GM19023 (cell line): ENCODE results near the gene MPPED2.

Source experiments
- ATAC-seq: cut with Tn5 transposase; IDR thresholded peaks from one replicate; pipeline ENCODE4 v1.9.1; 2021; ENCODE audit warnings: mild to moderate bottlenecking, moderate library complexity; ENCODE audit not compliant: unreplicated experiment

The MPPED2 gene

DNA sequence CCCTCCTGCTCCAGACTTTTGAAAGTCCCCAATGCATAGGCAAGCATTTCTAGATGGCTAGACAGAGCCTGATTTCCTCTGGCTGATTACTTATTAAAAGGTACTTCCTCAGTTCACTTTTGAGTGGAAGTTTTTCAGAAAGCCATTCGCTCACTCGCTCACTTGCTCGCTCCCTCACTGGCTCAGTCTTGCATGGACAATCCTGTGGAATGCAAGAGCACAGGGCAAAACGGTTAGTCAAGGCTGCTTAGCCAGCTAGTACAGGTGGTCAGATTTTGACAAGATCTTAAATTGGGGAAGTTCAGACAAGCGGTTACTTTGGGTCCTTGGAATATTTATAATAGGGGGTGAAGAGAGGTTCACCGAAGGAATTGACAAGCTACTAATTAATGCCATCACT, 162.3 kb downstream of the MPPED2 start:
- no peak for ATAC-seq

DNA sequence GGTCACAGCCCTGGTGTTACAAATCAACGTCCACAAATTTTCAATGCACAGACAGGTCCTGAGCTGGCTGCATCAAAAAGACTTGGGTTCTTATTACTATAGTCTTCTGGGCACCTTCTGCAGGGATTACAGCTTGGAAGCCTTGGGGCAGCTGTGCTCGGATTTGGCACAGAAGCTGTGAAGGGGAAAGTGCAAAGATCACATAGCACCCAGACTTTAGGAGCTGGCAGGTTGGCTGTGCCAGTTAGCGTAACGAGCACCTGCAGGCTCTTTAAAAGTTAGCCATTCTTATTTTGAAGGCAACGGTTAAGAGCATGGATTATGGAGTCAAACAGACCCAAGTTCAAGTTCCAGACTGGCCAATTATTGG, 162.9 kb downstream of the MPPED2 start:
- no peak for ATAC-seq

DNA sequence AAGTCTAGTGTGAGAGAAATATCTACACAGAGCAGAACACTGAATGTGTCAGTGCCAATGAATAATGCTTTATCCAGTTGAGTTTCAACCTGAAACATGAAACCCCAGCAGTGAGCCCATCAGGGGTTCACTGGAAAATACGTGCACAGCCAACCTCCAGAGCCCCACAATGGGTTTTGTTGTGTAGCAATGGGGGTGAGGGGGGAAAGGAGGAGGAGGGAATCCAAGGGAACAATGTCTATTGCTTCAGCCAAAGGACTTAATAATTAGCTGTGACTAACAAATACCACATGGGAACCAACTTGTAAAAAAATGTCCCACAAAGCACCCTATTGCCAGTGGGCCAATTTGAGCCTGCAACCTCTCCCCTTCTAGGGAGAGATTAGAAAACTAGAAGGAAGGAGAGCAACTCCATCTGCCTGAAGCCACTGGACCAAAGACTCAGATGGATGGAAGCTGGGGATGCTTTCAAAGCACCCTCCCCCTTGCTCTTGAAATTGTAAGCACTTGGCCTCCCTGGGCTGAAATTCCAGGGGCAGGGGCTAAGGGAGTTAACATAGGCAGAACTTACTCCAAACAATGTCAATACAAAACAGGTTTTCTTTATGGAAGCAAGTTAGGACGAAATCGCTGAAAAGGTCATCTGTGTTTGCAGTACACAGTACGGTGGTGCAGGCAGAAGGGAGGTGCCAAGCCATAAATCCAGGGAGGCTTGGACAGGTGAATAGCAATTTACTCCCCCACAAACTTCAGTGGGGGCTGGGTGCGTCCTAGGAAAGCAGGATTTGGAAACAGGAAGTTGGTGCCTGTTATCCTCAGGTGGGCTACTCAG, 163.5 kb downstream of the MPPED2 start:
- ATAC-seq, result no peak

DNA sequence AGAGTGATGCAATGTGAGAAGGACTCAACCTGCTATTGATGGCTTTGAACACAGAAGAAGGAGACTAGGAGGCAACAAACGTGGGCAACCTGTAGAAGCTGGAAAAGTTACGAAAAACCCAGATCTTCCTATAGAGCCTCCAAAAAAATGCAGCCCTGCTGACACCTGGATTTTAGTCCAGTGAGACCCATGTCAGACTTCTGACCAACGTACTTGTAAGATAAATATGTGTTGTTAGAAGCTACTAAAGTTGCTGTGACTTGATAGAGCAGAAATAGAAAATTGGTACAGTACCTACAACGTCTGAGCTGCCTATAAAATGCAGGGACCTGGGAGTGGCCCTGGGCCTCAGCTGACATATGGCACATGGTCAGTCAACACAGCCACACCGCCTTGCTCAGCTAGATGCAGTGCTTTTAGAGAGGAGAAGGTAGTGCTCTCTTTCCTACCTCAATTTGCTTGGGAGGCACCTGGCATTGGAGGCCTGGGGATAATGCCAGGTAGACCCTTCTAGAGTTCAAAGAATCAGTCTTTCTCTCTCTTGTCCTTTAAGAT, 165.8 kb downstream of the MPPED2 start:
- ATAC-seq, result no peak

DNA sequence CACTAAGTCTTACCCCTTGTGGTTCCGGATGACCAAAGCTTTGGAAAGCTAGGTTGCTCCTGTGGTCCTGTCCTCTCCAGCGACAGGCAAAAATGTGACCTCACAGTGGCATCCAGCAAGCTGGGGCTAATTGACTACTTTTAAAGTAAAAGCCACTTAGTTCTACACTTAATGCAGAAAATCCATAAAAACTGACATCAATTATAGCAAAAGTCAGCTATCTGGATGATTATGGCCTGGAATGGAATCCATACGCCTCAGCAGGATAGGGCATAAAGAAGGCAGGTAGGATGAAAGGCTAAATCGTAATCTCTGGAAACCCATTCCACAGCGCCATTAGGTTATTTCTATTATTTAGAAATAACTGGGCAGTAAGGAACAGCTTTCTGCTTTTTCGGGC, 171.3 kb downstream of the MPPED2 start:
- no peak for ATAC-seq

DNA sequence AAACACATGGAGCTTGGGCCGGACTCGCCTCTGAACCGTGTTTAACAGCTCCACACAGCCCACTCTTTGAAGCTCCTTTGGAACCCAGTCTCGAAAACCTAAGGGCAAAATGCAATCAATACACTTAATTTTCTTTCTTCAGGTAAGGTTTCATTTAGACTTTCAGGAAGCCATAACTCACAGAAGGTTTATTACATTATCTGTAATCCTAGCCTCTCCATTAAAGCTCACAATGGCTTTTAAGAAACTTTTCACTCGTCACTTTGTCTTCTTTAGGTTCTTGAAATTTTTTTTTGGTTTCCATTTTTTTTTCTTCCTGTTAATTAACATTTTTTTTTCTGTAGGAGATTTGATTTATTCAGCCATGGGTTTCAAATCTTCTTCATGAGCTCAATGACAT, 171.9 kb downstream of the MPPED2 start:
- no peak for ATAC-seq

DNA sequence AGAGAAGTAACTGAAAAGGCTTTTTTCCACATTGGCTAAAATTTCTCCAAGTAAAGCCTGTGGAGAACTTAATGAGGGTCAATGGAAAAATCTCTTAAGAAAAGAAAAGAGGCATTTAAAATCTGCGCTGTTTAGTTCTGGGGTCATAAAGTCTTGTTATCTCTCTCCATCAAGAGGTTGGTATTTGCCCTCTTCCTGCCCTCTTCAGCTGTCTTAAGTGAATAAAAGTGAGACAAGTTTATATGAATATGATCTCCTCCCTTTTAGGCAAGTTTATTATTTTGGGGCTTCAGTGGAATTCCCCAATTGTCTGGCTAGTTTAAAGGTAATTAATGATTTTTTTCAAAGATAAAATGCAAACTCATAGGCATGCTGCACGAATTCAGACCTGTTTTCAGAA, 173.6 kb downstream of the MPPED2 start:
- ATAC-seq, result no peak

DNA sequence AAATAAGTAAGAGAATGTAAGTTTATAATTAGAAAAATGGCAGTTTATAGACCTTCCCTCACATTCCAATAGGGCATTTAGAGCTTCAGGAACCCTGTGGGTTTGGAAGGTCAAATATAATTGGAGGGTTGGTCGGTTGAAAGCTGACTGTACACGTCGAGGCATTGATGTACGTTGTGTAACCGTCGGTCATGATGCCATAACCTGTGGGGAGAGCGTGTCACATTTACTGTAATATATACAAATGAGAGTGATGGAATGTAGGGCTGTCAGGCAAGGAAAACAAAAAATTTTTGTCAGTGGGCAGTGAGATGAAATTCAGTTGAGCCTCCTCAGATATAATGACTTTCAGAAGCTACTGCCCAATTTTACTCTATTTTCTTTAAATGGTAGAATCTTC, 174.8 kb downstream of the MPPED2 start:
- no peak for ATAC-seq

DNA sequence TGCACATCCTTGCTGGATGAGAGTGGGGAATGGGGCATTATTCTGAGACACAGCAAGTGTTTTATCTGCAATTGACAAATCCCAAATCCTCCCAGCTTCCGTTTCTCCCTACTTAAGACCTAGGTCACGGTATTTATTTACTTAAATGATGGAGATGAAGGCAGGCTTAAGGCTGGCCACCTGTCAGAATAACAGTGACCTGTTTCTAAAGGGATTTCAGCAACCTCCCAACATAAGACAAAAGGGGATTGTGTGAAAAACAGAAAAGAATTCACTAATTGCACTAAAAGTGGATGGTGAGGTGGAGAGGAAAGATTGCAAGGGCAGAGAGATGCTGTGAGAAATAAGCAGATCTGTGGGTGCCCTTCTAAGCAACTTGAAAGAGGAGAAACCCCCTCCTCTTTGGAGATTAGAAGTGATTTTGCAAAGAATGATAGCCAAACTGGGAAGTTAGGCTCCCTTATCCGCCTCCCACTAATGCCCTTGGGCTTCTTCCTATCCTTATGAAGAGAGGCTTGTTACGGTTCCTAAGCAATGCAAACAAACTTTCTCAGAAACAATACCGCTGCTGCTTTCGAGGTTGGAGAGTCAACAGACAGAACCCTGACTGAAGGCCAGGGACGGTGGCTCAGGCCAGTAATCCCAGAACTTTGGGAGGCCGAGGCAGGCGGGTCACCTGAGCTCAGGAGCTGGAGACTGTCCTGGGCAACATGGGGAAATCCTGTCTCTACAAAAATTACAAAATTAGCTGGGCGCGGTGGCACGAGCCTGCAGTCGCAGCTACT, 179.0 kb downstream of the MPPED2 start:
- ATAC-seq, result no peak

DNA sequence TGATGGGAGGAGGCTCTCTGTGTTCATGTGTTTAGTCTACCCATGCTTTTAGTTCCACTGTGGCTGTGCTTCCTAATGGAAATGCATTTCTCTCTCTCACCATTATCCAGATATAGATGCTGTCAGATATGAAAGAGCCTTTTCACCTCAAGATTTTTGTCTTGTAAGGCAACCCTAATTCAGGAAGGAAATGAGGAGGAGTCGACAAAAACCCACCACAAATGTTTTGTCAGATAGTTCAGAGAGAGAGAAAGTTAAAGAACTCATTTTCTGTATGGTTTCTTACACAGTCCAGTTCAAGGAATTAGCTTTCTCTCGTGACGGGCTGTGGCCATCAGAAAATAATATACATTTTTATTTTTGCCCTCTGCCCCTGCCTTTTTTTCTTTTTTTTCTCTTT, 180.8 kb downstream of the MPPED2 start:
- ATAC-seq, result no peak

DNA sequence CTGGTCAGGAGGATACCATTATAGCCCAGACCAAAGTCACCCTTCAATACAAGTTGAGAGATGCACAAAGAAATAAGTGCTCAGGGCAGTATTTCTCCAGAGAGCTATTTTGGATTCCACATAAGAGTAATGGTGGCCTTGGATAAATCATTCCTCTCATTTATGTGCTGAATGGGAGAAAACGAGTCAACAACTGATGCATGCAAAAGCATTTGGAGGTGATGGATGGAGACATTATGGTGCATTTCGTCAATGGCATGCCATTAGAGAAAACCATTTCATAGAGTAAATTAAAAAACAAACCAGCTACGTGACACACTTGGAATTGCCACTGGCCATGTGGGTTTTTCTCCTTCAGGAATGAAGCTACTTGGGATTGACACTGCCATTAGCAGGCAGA, 182.0 kb downstream of the MPPED2 start:
- ATAC-seq, result no peak

DNA sequence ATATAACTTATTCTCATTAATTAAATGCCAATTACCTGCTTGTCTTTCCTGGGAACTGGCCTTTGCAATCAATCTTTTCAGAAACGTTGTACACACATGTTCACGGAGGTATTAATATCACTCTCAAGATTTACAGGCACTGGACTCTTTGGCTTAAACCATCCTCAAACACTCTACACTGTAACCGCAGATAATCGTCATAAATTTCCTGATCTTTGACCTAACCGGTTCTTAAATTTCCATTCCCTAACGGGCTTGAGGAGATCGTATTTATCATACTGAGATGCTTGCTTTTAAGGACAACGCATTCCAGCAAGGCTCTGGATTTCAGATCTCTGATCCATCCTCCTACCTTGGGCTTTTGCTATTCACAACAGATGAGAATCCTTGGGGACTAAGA, 190.4 kb downstream of the MPPED2 start:
- ATAC-seq, result no peak

DNA sequence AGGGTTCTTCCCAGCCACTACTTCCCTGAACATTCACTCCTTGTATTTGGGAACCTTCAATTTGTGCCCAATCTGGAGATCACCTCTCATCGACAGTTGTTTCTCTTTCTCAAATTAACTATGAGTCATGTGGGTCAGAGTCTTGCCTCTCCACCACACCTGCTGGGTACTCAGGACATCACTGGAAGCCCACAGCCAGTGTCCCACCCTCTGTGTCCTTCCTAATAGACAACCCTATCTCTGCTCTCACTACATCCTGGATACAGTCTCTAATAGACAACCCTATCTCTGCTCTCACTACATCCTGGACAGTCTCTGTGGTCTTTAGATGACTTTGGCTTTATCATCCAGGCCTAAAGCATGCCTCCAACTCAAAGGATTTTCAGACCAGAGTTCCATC, 193.1 kb downstream of the MPPED2 start:
- ATAC-seq, result no peak

DNA sequence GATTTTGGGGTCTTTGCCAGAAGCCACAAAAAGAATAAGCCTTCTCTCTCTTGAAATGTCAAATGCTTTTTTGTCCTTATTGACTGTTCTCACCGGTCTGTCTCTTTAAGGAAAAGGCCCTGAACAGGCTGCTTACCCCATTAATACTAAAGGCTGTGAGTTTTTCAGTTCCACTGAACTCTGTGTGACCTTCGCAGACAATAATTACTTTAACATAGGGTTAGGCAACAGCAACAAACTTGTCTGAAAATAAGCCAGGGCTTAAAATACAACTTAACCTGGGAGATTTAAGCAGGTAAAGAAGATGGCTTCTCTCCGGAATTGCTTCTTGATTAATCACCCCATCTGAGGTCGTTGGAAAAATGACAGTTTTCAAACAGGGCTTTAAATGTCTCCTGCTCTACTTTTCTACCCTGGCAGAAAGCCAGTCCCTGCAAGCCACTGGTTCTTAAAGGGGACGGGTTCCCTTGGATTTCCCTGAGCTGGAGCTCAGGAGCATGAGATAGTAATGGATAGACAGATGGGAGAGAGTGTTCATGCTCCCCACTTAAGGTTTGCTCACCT, 193.8 kb downstream of the MPPED2 start:
- no peak for ATAC-seq

DNA sequence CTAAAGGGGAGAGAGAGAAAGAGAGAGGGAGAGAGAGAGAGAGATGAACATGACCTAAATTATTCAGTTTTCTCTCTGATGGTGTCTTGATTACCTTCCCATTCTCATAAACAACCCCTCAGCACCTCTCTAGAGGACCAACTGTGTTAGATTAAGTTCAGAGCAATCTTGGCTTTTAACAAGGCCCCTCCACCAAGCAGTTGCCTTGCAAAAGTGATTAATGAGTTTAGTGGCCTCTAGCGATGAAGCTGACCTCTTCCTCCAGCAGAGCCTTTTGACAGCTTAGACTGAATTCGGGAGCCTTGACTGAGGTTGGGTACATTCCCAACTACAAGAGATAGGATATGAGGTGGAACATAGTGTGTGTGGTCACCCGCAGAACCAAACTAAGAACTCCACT, 197.2 kb downstream of the MPPED2 start:
- no peak for ATAC-seq

DNA sequence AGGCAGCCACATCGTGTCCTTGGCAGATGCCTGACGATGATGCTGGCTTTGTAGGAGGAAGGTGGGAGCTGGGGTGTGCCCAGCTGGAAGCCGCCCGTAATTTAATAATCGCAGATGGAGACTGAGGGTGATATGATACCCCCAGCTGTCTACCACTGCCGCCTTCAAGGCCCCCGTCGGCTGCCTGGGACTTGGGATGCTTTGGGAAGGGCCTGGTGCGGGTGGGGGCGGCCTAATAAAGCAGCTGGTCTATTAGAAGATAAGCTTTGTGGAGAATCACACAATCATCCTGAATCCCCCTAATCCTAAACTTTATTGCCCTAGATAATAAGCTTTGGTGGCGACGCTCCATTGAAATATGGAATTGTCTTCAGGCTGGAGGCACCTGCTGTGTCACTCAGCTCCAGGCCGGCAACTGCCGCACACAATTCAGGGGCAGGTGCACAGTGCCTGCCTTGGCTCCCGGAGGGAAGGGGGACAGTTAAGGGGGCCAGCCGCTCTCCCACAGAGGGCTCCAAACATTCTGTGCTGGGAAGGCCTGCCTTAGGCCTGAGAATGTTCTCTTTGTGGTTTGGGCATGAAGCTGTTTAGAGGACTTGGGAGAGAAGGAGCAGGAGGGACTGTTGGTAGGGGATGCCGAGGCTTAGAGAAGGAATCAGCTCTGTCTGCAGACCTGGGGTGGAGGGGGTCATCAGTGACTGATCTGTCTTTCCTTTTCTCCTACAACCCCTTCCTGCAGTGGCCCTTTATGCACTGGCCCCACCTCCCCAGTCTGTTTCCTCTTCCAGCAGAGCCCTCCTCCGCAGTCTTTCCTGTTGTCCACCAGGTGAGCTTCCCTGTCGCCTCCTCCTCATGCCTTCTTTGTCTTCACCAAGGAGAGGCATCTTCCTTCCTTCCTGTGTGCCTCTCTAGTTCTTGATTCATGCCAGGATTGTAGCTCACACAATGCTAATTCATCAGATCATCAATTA, 198.0 kb downstream of the MPPED2 start:
- no peak for ATAC-seq

DNA sequence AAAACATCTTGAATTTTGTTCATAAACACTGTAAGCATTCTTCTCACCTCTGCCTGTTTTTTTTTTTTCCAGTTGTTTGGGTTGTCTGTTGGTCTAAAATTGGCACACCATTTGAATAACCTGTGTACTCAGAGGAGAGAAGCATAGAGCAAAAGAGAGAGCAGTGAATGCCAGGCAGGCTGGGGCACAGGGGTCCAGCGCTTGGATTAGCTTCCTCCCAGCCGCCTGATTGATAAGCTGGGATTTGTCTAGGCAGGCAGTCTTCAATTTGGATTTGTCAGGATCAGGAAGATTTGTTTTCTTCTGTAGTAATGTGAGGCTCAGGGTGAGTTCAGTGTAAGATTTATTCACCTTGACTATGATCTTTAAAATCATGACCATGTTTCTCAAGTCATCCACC, 204.3 kb downstream of the MPPED2 start:
- ATAC-seq, result no peak

DNA sequence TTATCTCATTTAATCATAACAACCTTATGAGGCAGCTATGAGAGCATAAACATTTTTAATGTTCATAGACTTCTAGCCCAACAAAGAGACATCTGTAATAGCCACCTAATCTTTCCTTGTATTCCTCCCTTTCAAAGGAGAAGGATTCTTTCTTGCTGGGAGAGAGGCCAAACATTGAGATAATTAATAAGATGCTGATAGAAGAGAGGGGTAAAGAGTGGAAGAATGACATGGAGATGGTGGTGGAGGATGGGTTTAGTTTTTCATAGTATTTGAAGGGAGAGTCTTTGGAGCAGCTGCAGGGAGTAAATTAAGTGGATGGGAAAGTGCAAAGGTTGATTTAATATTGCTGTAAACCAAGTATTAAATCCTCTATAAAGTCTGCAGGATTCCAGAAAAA, 205.3 kb downstream of the MPPED2 start:
- ATAC-seq, result no peak

DNA sequence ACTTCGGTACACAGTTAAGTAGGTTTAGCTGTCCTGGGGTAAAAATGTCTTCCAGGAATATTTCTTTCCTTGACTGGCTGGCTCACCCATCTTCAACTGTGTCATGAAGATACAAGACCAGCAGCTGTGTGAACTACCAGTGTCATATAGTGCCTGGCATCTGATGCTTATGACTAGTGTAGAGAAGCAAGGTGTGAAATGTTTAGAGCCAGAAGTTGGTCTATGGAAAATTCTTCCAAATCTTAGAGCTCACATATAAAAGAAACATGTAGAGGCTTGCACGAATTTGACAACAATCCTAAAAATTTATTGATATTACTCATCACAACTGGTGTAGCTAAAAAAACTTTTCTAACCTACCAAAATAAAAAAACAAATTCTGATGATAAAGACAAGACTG, 208.8 kb downstream of the MPPED2 start:
- no peak for ATAC-seq

DNA sequence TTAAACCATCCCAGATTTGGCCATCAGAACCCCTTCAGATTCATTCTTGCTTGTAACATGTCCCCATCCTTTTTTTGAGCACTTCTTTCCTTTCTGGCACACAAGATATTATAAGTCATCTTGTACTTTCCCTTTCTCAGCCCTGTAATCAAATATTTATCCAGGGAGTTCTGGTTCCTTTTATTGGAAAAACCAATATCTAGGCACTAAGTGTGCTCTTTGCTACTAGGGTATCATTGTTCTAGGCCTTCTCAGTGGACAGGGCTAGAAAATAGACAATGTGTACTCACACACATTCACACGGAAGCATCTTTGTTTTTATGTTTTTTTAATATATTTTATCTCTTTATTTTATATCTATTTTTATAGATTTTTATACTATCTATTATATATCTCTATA, 216.0 kb downstream of the MPPED2 start:
- no peak for ATAC-seq

DNA sequence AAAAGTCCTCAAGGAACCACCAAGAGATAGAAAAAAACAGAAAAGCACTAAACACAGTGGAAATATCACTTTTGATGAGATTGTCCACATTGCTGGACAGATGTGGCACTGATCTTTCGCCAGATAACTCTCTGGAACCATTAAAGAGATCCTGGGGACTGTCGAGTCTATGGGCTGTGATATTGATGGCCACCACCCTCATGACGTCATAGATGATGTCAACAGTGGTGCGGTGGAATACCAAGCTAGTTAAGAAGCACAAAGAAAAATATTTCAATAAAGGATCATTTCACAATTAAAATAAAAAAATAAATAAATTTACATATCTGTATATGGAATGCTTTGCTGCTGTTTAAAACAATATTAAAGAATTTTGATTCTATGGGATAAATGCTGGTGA, 217.8 kb downstream of the MPPED2 start:
- ATAC-seq, result no peak
